SK-MEL-5 (cell line): ENCODE measurements around the gene AP3S2. TPM values are rescaled to one million over a fixed set of nuclear protein-coding genes. Genes with fewer than 3 reads are reported as not detected.
"Not testable (repeated sequence)": the region's sequence is repeated elsewhere in the genome, so short reads cannot be mapped to it uniquely, and the experiment has no call there.

ENCODE experiments used
- DNase-seq: peaks from one replicate; pipeline ENCODE4 v3.0.0-alpha.2; 2016; ENCODE audit warnings: low read depth, low spot score
- in situ Hi-C: cut with HindIII; loops from 2 replicates; pipeline ENCODE4 v1.10.0; 2016; ENCODE audit warnings: low sequenced_read_pairs, high pct_unique_total_duplicates, low pct_unique_long_range_greater_than_20kb
- total RNA-seq: library from RNA; depleted of rRNA; stranded (reverse); fragments of >200 nt; shearing (Covaris generic); gene quantifications from 2 replicates; pipeline ENCODE4 v1.2.3, GENCODE V29; 2014

Gene AP3S2
- total RNA-seq, 1 experiment from 2014 or later = 35.1 TPM

GRCh38 chr15:89907289-89907688, 13.5 kb upstream of the AP3S2 start:
- no peak for DNase-seq
- in situ Hi-C loops = no loop called here

GRCh38 chr15:89905846-89906378, 12.1 kb upstream of the AP3S2 start:
- in situ Hi-C loops = no loop called here
- DNase-seq = no peak

- in situ Hi-C loops = no loop called here
- no peak for DNase-seq
These were observed 10.7 kb upstream of the AP3S2 start for GRCh38 chr15:89904519-89904918.

- DNase-seq = no peak
- in situ Hi-C loops = no loop called here
These were observed 10.0 kb upstream of the AP3S2 start for GRCh38 chr15:89903858-89904130.

- no peak for DNase-seq
- in situ Hi-C loops = no loop called here
These were observed 9.4 kb upstream of the AP3S2 start for GRCh38 chr15:89903015-89903857.

- in situ Hi-C loops = no loop called here
These were observed 7.1 kb upstream of the AP3S2 start for GRCh38 chr15:89900849-89901248.

GRCh38 chr15:89899951-89900567, 6.3 kb upstream of the AP3S2 start:
- no peak for DNase-seq
- in situ Hi-C loops = no loop called here

More at GRCh38 chr15:89900849-89901248, 7.1 kb upstream of the AP3S2 start:
- no peak for DNase-seq

GRCh38 chr15:89899295-89899945, 5.6 kb upstream of the AP3S2 start:
- no peak for DNase-seq
- in situ Hi-C loops = no loop called here

GRCh38 chr15:89898614-89899294, 5.0 kb upstream of the AP3S2 start:
- in situ Hi-C loops = no loop called here
- DNase-seq = peak; percentile 75

- no peak for DNase-seq
- in situ Hi-C loops = no loop called here
These were observed 4.4 kb upstream of the AP3S2 start for GRCh38 chr15:89898146-89898545.

- DNase-seq = no peak
- in situ Hi-C loops = no loop called here
These were observed 767 bp downstream of the AP3S2 start for GRCh38 chr15:89893027-89893426.

- peak; percentile 61 for DNase-seq
- in situ Hi-C loops = no loop called here
These were observed 5.5 kb downstream of the AP3S2 start for GRCh38 chr15:89888214-89888804.

GRCh38 chr15:89885611-89886010, 8.2 kb downstream of the AP3S2 start:
- DNase-seq = no peak
- in situ Hi-C loops = no loop called here

GRCh38 chr15:89885179-89885578, 8.6 kb downstream of the AP3S2 start:
- in situ Hi-C loops, DNase-seq: not testable (repeated sequence)

GRCh38 chr15:89883518-89883917, 10.3 kb downstream of the AP3S2 start:
- in situ Hi-C loops = no loop called here
- DNase-seq = no peak

GRCh38 chr15:89880727-89881126, 13.1 kb downstream of the AP3S2 start:
- no peak for DNase-seq
- in situ Hi-C loops = no loop called here

- in situ Hi-C loops = loop anchor here (10.0 kb wide), 1 partner anchor 206 kb away; no protein-coding TSS in a partner anchor
- DNase-seq = no peak
These were observed 15.5 kb downstream of the AP3S2 start for GRCh38 chr15:89878323-89878722.

- in situ Hi-C loops = loop anchor here (10.0 kb wide), 1 partner anchor 208 kb away; no protein-coding TSS in a partner anchor
- DNase-seq = no peak
These were observed 16.7 kb downstream of the AP3S2 start for GRCh38 chr15:89877083-89877425.
